ENCODE measurements around the gene ERG. TPM values are rescaled to one million over a fixed set of nuclear protein-coding genes. Genes with fewer than 3 reads are reported as not detected.

The ERG gene
- total RNA-seq, 1 experiment from 2014 or later = 4.5 TPM

GRCh38 chr21:38474796-38475195 lies 23.5 kb downstream of the ERG start:
- Mint-ChIP-seq H3K4me3 (no peak overlapping the region), H3K4me1 (peaks cover 67% of the 10 kb centered on the region), H3K27ac (no peak overlapping the region), H3K27me3 (ENCODE audit: low read depth) (peaks cover 3% of the 10 kb centered on the region; the same call in 1 of the 2 replicates), H3K9me3 (no peaks in the 10 kb centered on the region), H3K36me3 (no peaks in the 10 kb centered on the region)
- TF ChIP-seq MLX (CRISPR knock-in tag; IDR thresholded peaks at IDR 0.05) (no peak), NR3C1 (CRISPR knock-in tag; conservative IDR thresholded peaks at IDR 0.05; ENCODE audit: low read depth) (no peak), AFF4 (CRISPR knock-in tag; IDR thresholded peaks at IDR 0.05; ENCODE audit: borderline replicate concordance) (no peak), ZNF121 (CRISPR knock-in tag; IDR thresholded peaks at IDR 0.05) (no peak), USF1 (CRISPR knock-in tag; IDR thresholded peaks at IDR 0.05) (no peak), STAT6 (CRISPR knock-in tag; conservative IDR thresholded peaks at IDR 0.05; ENCODE audit: low read depth) (no peak), E2F4 (CRISPR knock-in tag; IDR thresholded peaks at IDR 0.05; ENCODE audit: borderline replicate concordance, low read depth) (no peak), ELF4 (CRISPR knock-in tag; IDR thresholded peaks at IDR 0.05; ENCODE audit: low read depth) (no peak), ZNF138 (CRISPR knock-in tag; conservative IDR thresholded peaks at IDR 0.05) (no peak), CREB1 (CRISPR knock-in tag; IDR thresholded peaks at IDR 0.05) (no peak), TEAD1 (CRISPR knock-in tag; IDR thresholded peaks at IDR 0.05) (no peak), USF2 (CRISPR knock-in tag; IDR thresholded peaks at IDR 0.05) (no peak), ZBTB21 (CRISPR knock-in tag; IDR thresholded peaks at IDR 0.05; ENCODE audit: borderline replicate concordance) (no peak), ZSCAN18 (CRISPR knock-in tag; IDR thresholded peaks at IDR 0.05) (no peak), ATF2 (CRISPR knock-in tag; IDR thresholded peaks at IDR 0.05; ENCODE audit: borderline replicate concordance, low read depth) (no peak), ZMAT4 (CRISPR knock-in tag; IDR thresholded peaks at IDR 0.05) (no peak)
- ATAC-seq (no peak), DNase-seq (ENCODE audit: low spot score) (no peak)
- ChIA-PET CTCF (interaction anchor here (1.1 kb wide), 1 partner anchor 31 kb away, joined by 5 read pairs; no protein-coding TSS in a partner anchor), POLR2A (no interaction called here)

Measured in WTC11 (cell line).